HG03064 (cell line): ENCODE measurements around the gene LAMA1.

Experiments
- ATAC-seq: cut with Tn5 transposase; IDR thresholded peaks from one replicate; pipeline ENCODE4 v1.9.1; 2021; ENCODE audit warnings: low read depth; ENCODE audit not compliant: unreplicated experiment

LAMA1 gene

GRCh38 chr18:7116001-7116730 lies 1.4 kb downstream of the LAMA1 start:
- ATAC-seq, result no peak

GRCh38 chr18:7112936-7113335 lies 4.7 kb downstream of the LAMA1 start:
- no peak for ATAC-seq

GRCh38 chr18:7111134-7111533 lies 6.5 kb downstream of the LAMA1 start:
- ATAC-seq, result no peak

- no peak for ATAC-seq
Measured at GRCh38 chr18:7105943-7106342, 11.7 kb downstream of the LAMA1 start.

- ATAC-seq, result no peak
Measured at GRCh38 chr18:7105268-7105667, 12.3 kb downstream of the LAMA1 start.

- ATAC-seq, result no peak
Measured at GRCh38 chr18:7104649-7105048, 12.9 kb downstream of the LAMA1 start.

GRCh38 chr18:7102131-7102530 lies 15.5 kb downstream of the LAMA1 start:
- ATAC-seq, result no peak

- no peak for ATAC-seq
Measured at GRCh38 chr18:7096838-7097237, 20.8 kb downstream of the LAMA1 start.

- no peak for ATAC-seq
Measured at GRCh38 chr18:7094427-7094826, 23.2 kb downstream of the LAMA1 start.

GRCh38 chr18:7090771-7091170 lies 26.8 kb downstream of the LAMA1 start:
- no peak for ATAC-seq

GRCh38 chr18:7089369-7089768 lies 28.2 kb downstream of the LAMA1 start:
- ATAC-seq, result no peak

GRCh38 chr18:7084080-7085065 lies 33.2 kb downstream of the LAMA1 start:
- no peak for ATAC-seq

- no peak for ATAC-seq
Measured at GRCh38 chr18:7082671-7083070, 34.9 kb downstream of the LAMA1 start.

GRCh38 chr18:7079231-7079630 lies 38.4 kb downstream of the LAMA1 start:
- no peak for ATAC-seq

- no peak for ATAC-seq
Measured at GRCh38 chr18:7072593-7072992, 45.0 kb downstream of the LAMA1 start.

GRCh38 chr18:7071600-7071999 lies 46.0 kb downstream of the LAMA1 start:
- no peak for ATAC-seq

GRCh38 chr18:7070466-7070865 lies 47.1 kb downstream of the LAMA1 start:
- ATAC-seq, result no peak

GRCh38 chr18:7068871-7069590 lies 48.6 kb downstream of the LAMA1 start:
- ATAC-seq, result no peak

GRCh38 chr18:7066965-7067555 lies 50.5 kb downstream of the LAMA1 start:
- ATAC-seq, result no peak

GRCh38 chr18:7065736-7066135 lies 51.9 kb downstream of the LAMA1 start:
- ATAC-seq, result no peak

- ATAC-seq, result no peak
Measured at GRCh38 chr18:7064346-7064745, 53.3 kb downstream of the LAMA1 start.
